Muscle of leg (tissue), 11 donors: ENCODE data around the gene PDZRN3. TPM values are rescaled to one million over a fixed set of nuclear protein-coding genes. Genes with fewer than 3 reads are reported as not detected.

ENCODE experiments used
- DNase-seq: peaks from one replicate; pipeline ENCODE4 v3.0.0; 2013
- H3K27ac ChIP-seq: one replicate; pipeline ENCODE4 v1.5.1; 2013; ENCODE audit warnings: mild to moderate bottlenecking, low read length, control low read depth
- H3K27me3 ChIP-seq: one replicate; pipeline ENCODE4 v1.6.1; 2013; ENCODE audit warnings: low read length; ENCODE audit not compliant: control insufficient read depth, insufficient read depth
- H3K36me3 ChIP-seq: one replicate; pipeline ENCODE4 v1.6.1; 2013; ENCODE audit warnings: low read length; ENCODE audit not compliant: control insufficient read depth, insufficient read depth
- H3K4me1 ChIP-seq: one replicate; pipeline ENCODE4 v1.6.1; 2013; ENCODE audit warnings: low read length; ENCODE audit not compliant: control insufficient read depth, insufficient read depth
- H3K4me3 ChIP-seq: one replicate; pipeline ENCODE4 v1.5.1; 2013; ENCODE audit warnings: low read length, control low read depth
- H3K9me3 ChIP-seq: replicated peaks from 2 replicates; pipeline ENCODE4 v1.6.1; 2013; ENCODE audit warnings: low read depth, low read length; ENCODE audit not compliant: control insufficient read depth
- WGBS: methylation state at CpG from one replicate; pipeline ENCODE4 v1.1.5; 2013; ENCODE audit warnings: missing lambda C conversion rate; ENCODE audit not compliant: insufficient coverage; 5-methylcytosine and 5-hydroxymethylcytosine counted together
- polyA plus RNA-seq, 8 donors: library from polyadenylated mRNA; unstranded; fragments of 120-200 nt; gene quantifications; one replicate each; pipeline versions ENCODE4 v1.2.1 to v1.2.3, GENCODE V29; 2013; ENCODE audit warnings: inconsistent platforms in 1 of 8, low replicate concordance in 1 of 8; ENCODE audit not compliant: insufficient read length in 8 of 8, insufficient read depth in 1 of 8
- total RNA-seq: library from RNA; stranded (reverse); fragments of 120-200 nt; gene quantifications from one replicate; pipeline ENCODE4 v1.2.4, GENCODE V29; 2013

PDZRN3 gene
- total and polyA plus RNA-seq, 9 donors = 57.1 to 96.4 (median 79.7) TPM

DNA sequence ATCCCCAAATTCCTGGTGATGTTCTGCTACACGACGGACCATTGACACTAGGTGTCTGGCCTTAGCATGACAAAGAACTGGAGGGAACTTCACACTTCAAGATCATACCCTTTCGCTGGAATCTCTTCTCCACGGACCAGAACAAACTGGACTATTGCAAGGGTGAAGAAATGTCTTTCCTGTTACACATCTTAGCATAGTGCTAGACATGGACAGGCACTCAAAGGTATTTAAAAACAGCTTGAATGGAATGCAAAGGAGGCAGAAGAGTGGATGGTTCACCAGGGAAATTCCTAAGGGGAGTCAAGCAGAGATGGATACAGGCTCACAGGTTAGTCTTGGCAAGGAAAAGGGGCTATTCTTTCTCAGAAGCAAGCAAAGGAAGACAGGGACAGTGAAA is 33.5 kb upstream of the PDZRN3 start:
- H3K27ac ChIP-seq = no peak overlapping the region
- no peak for DNase-seq
- 64% methylated on average over 2 of the region's 4 CpGs for WGBS
- peaks cover 2% of the 10 kb centered on the region for H3K9me3 ChIP-seq
- no peaks in the 10 kb centered on the region for H3K4me1 ChIP-seq
- no peaks in the 10 kb centered on the region for H3K27me3 ChIP-seq
- no peak overlapping the region for H3K4me3 ChIP-seq
- H3K36me3 ChIP-seq = no peaks in the 10 kb centered on the region

DNA sequence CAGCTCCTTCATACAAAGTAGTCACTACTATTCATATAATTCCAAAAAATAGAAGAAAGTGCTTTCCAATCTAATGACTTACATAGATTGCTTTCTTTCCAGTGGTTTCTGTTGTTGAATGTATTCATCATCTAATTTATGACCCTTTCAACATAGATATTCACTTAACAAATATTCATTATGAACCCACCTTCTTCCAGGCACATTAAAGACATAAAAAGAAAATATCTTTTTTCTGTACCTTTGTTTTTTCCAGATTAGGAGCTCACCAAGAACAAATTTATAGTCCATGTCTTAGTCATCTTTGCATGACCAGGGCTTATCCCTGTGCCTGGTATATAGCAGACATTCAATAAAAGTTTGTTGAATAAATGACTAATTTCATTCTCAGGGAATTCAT is 32.4 kb upstream of the PDZRN3 start:
- no peaks in the 10 kb centered on the region for H3K27me3 ChIP-seq
- DNase-seq = no peak
- no peak overlapping the region for H3K4me3 ChIP-seq
- H3K36me3 ChIP-seq = no peaks in the 10 kb centered on the region
- no peak overlapping the region for H3K27ac ChIP-seq
- no peaks in the 10 kb centered on the region for H3K4me1 ChIP-seq
- H3K9me3 ChIP-seq = peaks cover 2% of the 10 kb centered on the region

DNA sequence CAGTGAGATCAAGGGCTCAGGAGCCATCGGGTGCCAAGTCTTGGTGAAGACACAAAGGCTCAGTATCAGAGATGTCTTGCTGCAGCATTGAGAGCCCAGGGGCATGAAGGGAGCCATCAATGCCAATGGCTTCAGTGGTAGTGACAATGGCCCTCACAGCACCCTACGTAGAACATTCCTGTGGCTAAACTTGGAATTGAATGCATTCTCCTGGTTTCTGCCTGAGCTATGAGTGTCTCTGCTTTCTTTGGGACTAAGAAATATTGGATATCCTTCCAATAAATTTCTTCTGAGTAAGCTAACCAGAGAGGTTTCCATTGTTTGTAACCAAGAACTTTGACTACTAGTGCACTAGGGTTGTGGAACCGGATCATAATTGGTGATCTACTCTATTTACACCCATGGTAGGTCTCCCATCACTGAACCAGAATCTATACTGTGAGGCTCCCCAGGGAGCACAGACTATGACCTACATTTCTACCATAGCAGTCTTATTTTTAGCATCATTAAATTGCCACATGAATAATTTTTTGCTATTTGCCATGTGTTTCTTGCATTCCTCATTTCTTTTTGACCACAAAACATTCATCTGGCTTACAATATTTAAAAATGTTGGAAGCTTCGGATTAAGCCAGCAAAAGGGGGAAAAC is 31.6 kb upstream of the PDZRN3 start:
- Histone ChIP-seq H3K27ac (no peak overlapping the region), H3K4me3 (no peak overlapping the region), H3K4me1 (no peaks in the 10 kb centered on the region), H3K9me3 (peaks cover 2% of the 10 kb centered on the region), H3K36me3 (no peaks in the 10 kb centered on the region), H3K27me3 (no peaks in the 10 kb centered on the region)
- WGBS = 100% methylated on average over 2 of the region's 4 CpGs
- DNase-seq = no peak

DNA sequence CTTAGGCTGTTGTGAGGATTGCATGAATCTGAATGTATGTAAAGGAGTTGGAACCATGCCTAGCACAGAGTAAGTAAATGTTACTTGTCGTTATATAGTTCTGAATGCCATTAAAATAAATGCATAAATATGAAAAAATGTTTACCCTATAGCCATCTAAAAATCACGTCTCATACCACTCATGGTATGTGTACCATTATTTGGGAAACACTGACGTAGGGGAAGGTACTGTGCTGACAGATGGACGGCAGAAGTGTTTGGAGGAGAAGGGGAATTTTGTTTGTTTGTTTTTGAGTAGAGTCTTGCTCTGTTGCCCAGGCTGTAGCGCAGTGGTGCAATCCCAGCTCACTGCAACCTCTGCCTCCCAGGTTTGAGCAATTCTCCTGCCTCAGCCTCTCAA is 30.5 kb upstream of the PDZRN3 start:
- Histone ChIP-seq H3K9me3 (peaks cover 2% of the 10 kb centered on the region), H3K27me3 (no peaks in the 10 kb centered on the region), H3K4me3 (no peak overlapping the region), H3K36me3 (no peaks in the 10 kb centered on the region), H3K4me1 (no peaks in the 10 kb centered on the region), H3K27ac (no peak overlapping the region)
- DNase-seq = no peak
- WGBS = no CpG with 5 or more reads among the region's 5 CpGs

DNA sequence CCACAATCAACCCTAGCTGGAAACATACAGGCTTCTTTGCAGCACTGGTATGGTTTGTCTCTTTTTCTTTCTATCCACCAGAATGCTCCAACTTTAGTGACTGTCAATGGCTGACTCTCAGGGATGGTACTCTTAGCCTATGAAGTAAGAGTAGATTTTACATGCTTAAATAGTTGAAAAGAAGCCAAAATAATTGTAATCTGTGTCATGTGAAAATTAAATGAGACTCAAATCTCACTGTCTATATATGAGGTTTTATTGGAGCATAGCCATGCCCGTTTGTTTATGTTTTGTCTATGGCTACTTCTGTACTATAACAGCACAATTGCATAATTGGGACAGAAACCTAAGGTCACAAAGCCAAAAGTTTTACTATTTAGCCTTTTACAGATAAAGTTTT is 29.1 kb upstream of the PDZRN3 start:
- no peak overlapping the region for H3K27ac ChIP-seq
- H3K4me3 ChIP-seq = no peak overlapping the region
- no peaks in the 10 kb centered on the region for H3K27me3 ChIP-seq
- no CpG with 5 or more reads among the region's 1 CpG for WGBS
- peaks cover 2% of the 10 kb centered on the region for H3K9me3 ChIP-seq
- DNase-seq = no peak
- H3K36me3 ChIP-seq = no peaks in the 10 kb centered on the region
- H3K4me1 ChIP-seq = no peaks in the 10 kb centered on the region

DNA sequence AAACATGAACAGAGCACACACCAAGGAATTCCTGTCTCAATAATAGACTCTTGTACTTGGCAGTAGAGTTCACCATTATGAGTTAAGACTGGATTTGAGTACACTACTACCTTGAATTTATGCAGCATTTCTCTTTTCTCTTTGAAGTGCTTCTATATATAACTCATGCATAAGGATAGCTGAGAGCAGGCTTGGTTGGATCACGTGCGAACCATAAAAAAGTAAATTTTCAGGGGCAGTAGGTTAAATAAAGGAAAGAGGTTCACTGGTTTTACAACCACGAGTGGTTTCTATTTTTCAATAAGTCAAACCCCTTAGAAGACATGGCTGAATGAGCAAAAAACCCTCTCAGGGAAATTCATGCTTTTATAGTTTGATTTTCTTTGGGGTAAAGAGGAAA is 28.6 kb upstream of the PDZRN3 start:
- H3K4me3 ChIP-seq = no peak overlapping the region
- DNase-seq = no peak
- no peaks in the 10 kb centered on the region for H3K4me1 ChIP-seq
- WGBS = no CpG with 5 or more reads among the region's 3 CpGs
- peaks cover 2% of the 10 kb centered on the region for H3K9me3 ChIP-seq
- H3K36me3 ChIP-seq = no peaks in the 10 kb centered on the region
- H3K27ac ChIP-seq = no peak overlapping the region
- no peaks in the 10 kb centered on the region for H3K27me3 ChIP-seq

DNA sequence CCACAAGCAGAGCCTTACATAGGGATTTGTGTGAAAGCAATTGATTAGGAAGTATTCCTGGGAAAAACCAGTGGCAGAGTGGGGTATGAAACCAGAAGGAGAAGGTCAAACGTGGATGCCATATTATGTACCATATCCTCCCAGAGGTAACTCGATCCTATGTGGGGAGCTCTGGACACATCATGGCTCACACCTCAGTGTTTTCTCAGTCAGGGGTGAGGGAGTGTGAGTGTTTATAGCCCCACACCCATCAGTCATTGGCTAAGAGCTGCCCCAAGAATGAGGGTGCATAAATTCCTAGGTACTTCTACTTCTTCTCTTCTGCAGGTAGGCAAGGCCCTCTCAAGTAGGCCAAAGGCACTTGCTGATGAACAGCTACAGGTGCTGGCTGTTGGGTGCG is 28.2 kb upstream of the PDZRN3 start:
- Histone ChIP-seq H3K4me1 (no peaks in the 10 kb centered on the region), H3K27me3 (no peaks in the 10 kb centered on the region), H3K4me3 (no peak overlapping the region), H3K27ac (no peak overlapping the region), H3K36me3 (no peaks in the 10 kb centered on the region), H3K9me3 (peaks cover 2% of the 10 kb centered on the region)
- WGBS = no CpG with 5 or more reads among the region's 3 CpGs
- DNase-seq = no peak

DNA sequence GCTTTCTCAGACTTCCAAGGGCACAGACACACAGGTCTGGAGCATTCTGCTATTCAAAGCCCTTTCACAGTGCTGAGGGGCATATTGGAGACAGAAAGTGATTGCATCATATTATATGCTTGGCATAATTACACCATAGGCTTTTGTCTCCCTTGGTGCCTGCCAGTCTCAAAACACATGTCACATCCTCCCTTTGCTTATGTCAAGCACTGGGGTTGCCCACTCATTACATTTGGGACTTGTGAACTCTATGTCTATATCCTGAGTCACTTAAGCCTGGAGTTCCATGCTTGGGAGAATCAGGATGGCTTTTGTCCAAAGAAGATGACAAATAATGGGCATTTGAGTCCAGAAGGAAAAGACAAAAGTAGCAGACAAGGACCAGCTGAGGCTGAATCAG is 12.3 kb upstream of the PDZRN3 start:
- Histone ChIP-seq H3K36me3 (no peaks in the 10 kb centered on the region), H3K4me3 (no peak overlapping the region), H3K27me3 (no peaks in the 10 kb centered on the region), H3K4me1 (no peaks in the 10 kb centered on the region), H3K9me3 (no peaks in the 10 kb centered on the region), H3K27ac (no peak overlapping the region)
- no peak for DNase-seq

DNA sequence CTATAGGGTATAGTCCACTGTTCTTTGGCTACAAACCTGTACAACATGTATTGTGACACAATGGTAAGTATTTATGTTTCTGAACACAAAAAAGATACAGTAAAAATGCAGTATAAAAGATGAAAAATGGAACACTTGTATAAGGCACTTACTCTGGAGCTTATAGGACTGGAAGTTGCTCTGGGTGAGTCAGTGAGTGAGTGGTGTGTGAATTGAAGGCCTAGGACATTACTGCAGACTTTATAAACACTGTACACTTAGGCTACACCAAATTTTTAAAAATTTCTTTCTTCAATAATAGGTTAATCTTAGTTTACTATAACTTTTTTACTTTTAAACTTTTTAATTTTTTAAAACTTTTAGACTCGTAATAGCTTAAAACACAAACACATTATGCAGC is 10.5 kb upstream of the PDZRN3 start:
- no peak overlapping the region for H3K27ac ChIP-seq
- no peaks in the 10 kb centered on the region for H3K9me3 ChIP-seq
- no peaks in the 10 kb centered on the region for H3K4me1 ChIP-seq
- H3K4me3 ChIP-seq = no peak overlapping the region
- DNase-seq = no peak
- no peaks in the 10 kb centered on the region for H3K27me3 ChIP-seq
- WGBS = no CpG with 5 or more reads among the region's 1 CpG
- H3K36me3 ChIP-seq = no peaks in the 10 kb centered on the region

DNA sequence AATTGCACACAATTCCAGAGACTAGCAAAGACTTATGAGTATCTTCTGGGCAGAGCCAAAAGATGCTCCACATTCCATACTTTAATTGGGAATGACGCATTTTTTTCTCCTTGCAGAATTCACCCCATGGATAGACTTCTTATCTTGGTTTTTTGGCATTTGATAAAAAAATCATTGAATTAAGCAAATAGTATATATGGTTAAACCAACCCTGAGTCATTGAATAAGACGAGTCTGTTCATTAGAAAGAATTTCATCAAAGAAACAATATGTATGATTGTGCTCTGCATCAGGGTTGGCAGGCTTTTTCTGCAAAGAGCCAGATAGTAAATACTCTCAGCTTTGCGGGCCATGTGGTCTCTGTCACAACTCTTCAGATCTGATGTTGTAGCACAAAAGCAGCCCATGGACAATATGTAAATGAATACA is 9.2 kb upstream of the PDZRN3 start:
- Histone ChIP-seq H3K36me3 (no peaks in the 10 kb centered on the region), H3K4me3 (no peak overlapping the region)

DNA sequence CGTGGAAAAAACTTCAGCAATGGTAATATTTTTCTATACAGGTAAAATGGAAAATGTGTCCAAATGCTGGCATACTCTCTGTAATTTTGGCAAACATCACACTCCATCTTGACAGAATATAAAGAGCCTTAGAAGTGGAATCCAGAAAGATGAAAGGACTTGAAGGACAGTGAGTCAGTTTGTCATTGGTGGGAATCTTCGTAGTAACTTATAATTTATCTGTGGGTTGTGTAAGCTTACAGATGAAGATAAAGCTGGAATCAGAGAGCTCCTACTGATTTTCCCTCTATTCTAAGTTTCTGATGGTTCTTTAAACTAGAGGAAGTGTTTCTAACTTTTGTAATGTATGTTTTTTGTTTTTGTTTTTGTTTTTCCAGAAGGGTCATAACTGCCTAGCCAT is 8.7 kb upstream of the PDZRN3 start:
- WGBS = no CpG with 5 or more reads among the region's 2 CpGs
- Histone ChIP-seq H3K4me3 (no peak overlapping the region), H3K36me3 (no peaks in the 10 kb centered on the region), H3K4me1 (no peaks in the 10 kb centered on the region), H3K9me3 (no peaks in the 10 kb centered on the region), H3K27me3 (no peaks in the 10 kb centered on the region), H3K27ac (no peak overlapping the region)
- no peak for DNase-seq

More for the DNA sequence above, 9.2 kb upstream of the PDZRN3 start:
- no peak for DNase-seq
- Histone ChIP-seq H3K9me3 (no peaks in the 10 kb centered on the region), H3K27ac (no peak overlapping the region), H3K4me1 (no peaks in the 10 kb centered on the region), H3K27me3 (no peaks in the 10 kb centered on the region)
- WGBS = no CpG with 5 or more reads among the region's 3 CpGs
